ENCODE results near the gene ACADM. TPM values are rescaled to one million over a fixed set of nuclear protein-coding genes. Genes with fewer than 3 reads are reported as not detected.

Gene ACADM
- polyA plus RNA-seq, 1 of the 3 experiments (the other 2 are of a cell fraction), result 18.6 TPM

GRCh38 chr1:75712306-75712705 is 12.2 kb upstream of the ACADM start:
- CTCF ChIA-PET, result no interaction called here
- no peaks in the 10 kb centered on the region; a peak in 2 of 4 replicates for H3K4me1 ChIP-seq (ENCODE audit: control insufficient read depth in 1 of 2, insufficient read depth in 2 of 2, low read depth in 1 of 2, low read length in 1 of 2)
- POLR2A ChIA-PET, result no interaction called here

GRCh38 chr1:75719810-75720209 is 4.7 kb upstream of the ACADM start:
- no peaks in the 10 kb centered on the region for H3K36me3 ChIP-seq (replicated peaks in 1 of 2; ENCODE audit: control insufficient read depth in 1 of 2, insufficient read depth in 2 of 2, low read length in 1 of 2)
- no peak overlapping the region for H3K27ac ChIP-seq (ENCODE audit: low read depth in 2 of 2, low read length in 1 of 2)
- peaks cover 3% of the 10 kb centered on the region; the same call in 1 of the 2 replicates for H3K79me2 ChIP-seq (ENCODE audit: insufficient read depth)
- H3F3A ChIP-seq (replicated peaks; ENCODE audit: insufficient read depth), result no peaks in the 10 kb centered on the region
- peaks cover 0 to 5% of the 10 kb centered on the region in 2 experiments; a peak in 2 of 4 replicates for H3K4me1 ChIP-seq (ENCODE audit: control insufficient read depth in 1 of 2, insufficient read depth in 2 of 2, low read depth in 1 of 2, low read length in 1 of 2)
- H3K9me3 ChIP-seq, result no peaks in the 10 kb centered on the region
- POLR2A ChIA-PET, result no interaction called here
- DNase-seq, result no peak
- H3K9me2 ChIP-seq, result no peaks in the 10 kb centered on the region
- no peak overlapping the region for H3K4me2 ChIP-seq
- no peaks in the 10 kb centered on the region for H3K27me3 ChIP-seq (ENCODE audit: insufficient read depth)
- WGBS (ENCODE audit: low lambda C conversion rate), result 87% methylated on average over 2 of the region's 2 CpGs
- H3K9ac ChIP-seq, result no peak overlapping the region
- no peak overlapping the region for H3K4me3 ChIP-seq (ENCODE audit: low read depth in 2 of 2, low read length in 1 of 2)
- H2AFZ ChIP-seq (ENCODE audit: low read depth), result no peak overlapping the region
- CTCF ChIA-PET, result no interaction called here
- H4K20me1 ChIP-seq (ENCODE audit: insufficient read depth), result no peaks in the 10 kb centered on the region
- no peak for TF ChIP-seq FOXM1 (IDR thresholded peaks at IDR 0.05; ENCODE audit: low read depth)
- TF ChIP-seq USF1 (IDR thresholded peaks at IDR 0.05; ENCODE audit: borderline replicate concordance, low read depth), result no peak
- TF ChIP-seq TEAD4 (IDR thresholded peaks at IDR 0.05; ENCODE audit: borderline replicate concordance, insufficient read depth), result no peak
- TF ChIP-seq IRF3 (IDR thresholded peaks at IDR 0.05; ENCODE audit: low read depth, low read length), result no peak
- TF ChIP-seq SIN3A (IDR thresholded peaks at IDR 0.05; ENCODE audit: borderline replicate concordance, low read depth, low read length), result no peak
- TF ChIP-seq ZBTB33 (IDR thresholded peaks at IDR 0.05; ENCODE audit: borderline replicate concordance, low read depth), result no peak
- TF ChIP-seq GABPA (IDR thresholded peaks at IDR 0.05; ENCODE audit: low read depth), result no peak
- TF ChIP-seq FOXJ3 (CRISPR knock-in tag; IDR thresholded peaks at IDR 0.05), result no peak
- TF ChIP-seq RAD21 (IDR thresholded peaks at IDR 0.05; ENCODE audit: low read length), result no peak
- TF ChIP-seq JUND (IDR thresholded peaks at IDR 0.05), result no peak
- TF ChIP-seq EP300 (IDR thresholded peaks at IDR 0.05; ENCODE audit: borderline replicate concordance in 1 of 2, low read depth in 1 of 2, low read length in 1 of 2), result no peak
- no peak for TF ChIP-seq RFX5 (IDR thresholded peaks at IDR 0.05; ENCODE audit: low read length)

More at GRCh38 chr1:75712306-75712705, 12.2 kb upstream of the ACADM start:
- Histone ChIP-seq H3F3A (replicated peaks; ENCODE audit: insufficient read depth) (peaks cover 8% of the 10 kb centered on the region), H3K36me3 (replicated peaks in 1 of 2; ENCODE audit: control insufficient read depth in 1 of 2, insufficient read depth in 2 of 2, low read length in 1 of 2) (no peaks in the 10 kb centered on the region), H3K9me3 (no peaks in the 10 kb centered on the region), H3K4me2 (no peak overlapping the region), H3K27ac (ENCODE audit: low read depth in 2 of 2, low read length in 1 of 2) (no peak overlapping the region), H3K9me2 (no peaks in the 10 kb centered on the region), H2AFZ (ENCODE audit: low read depth) (no peak overlapping the region), H3K4me3 (ENCODE audit: low read depth in 2 of 2, low read length in 1 of 2) (no peak overlapping the region), H4K20me1 (ENCODE audit: insufficient read depth) (no peaks in the 10 kb centered on the region), H3K27me3 (ENCODE audit: insufficient read depth) (no peaks in the 10 kb centered on the region), H3K9ac (no peak overlapping the region), H3K79me2 (ENCODE audit: insufficient read depth) (no peaks in the 10 kb centered on the region)
- DNase-seq, result no peak
- TF ChIP-seq RAD21 (IDR thresholded peaks at IDR 0.05; ENCODE audit: low read length) (no peak), EZH2phosphoT487 (IDR thresholded peaks at IDR 0.05; ENCODE audit: borderline replicate concordance, low read depth) (no peak), ZBTB33 (IDR thresholded peaks at IDR 0.05; ENCODE audit: borderline replicate concordance, low read depth) (no peak), MXI1 (IDR thresholded peaks at IDR 0.05; ENCODE audit: low read depth, low read length) (no peak), ELF1 (IDR thresholded peaks at IDR 0.05) (no peak), TEAD4 (IDR thresholded peaks at IDR 0.05; ENCODE audit: borderline replicate concordance, insufficient read depth) (no peak), RCOR1 (IDR thresholded peaks at IDR 0.05; ENCODE audit: low read length) (no peak), TCF12 (IDR thresholded peaks at IDR 0.05) (no peak), GATA2 (CRISPR knock-in tag; IDR thresholded peaks at IDR 0.05) (no peak), USF2 (IDR thresholded peaks at IDR 0.05; ENCODE audit: borderline replicate concordance, low read depth, low read length) (no peak), FOSL2 (IDR thresholded peaks at IDR 0.05; ENCODE audit: borderline replicate concordance, low read depth) (no peak), GABPA (IDR thresholded peaks at IDR 0.05; ENCODE audit: low read depth) (no peak), SMC3 (IDR thresholded peaks at IDR 0.05; ENCODE audit: low read depth, low read length) (no peak), NFIC (IDR thresholded peaks at IDR 0.05; ENCODE audit: borderline replicate concordance) (no peak)
